Tibial artery (tissue), 4 donors: ENCODE data around the gene AGFG1.

Experiments used
- DNase-seq, 2 donors: peaks; one replicate each; pipeline ENCODE4 v3.0.0-alpha.2; 2019
- H3K27ac ChIP-seq, 2 donors: fragments of 200-600 bp; sonication (generic) in 1 of 2; 1 replicate in 1 of 2; 2 replicates in 1 of 2; pipeline ENCODE4 v1.5.1; 2018 to 2019; ENCODE audit warnings: mild to moderate bottlenecking in 1 of 2
- H3K27me3 ChIP-seq, 2 donors: fragments of 200-600 bp; sonication (generic) in 1 of 2; one replicate each; pipeline versions ENCODE4 v1.5.1 to v1.6.0; 2016 to 2019
- H3K36me3 ChIP-seq, 3 donors: fragments of 200-600 bp; sonication (generic) in 2 of 3; one replicate each; pipeline ENCODE4 v1.5.1; 2016 to 2019; ENCODE audit warnings: mild to moderate bottlenecking in 2 of 3
- H3K4me1 ChIP-seq, 4 donors: fragments of 200-600 bp; sonication (generic) in 2 of 4; 1 replicate in 3 of 4; 2 replicates in 1 of 4; pipeline ENCODE4 v1.5.1; 2016 to 2019
- H3K4me3 ChIP-seq, 2 donors: fragments of 200-600 bp; sonication (generic) in 1 of 2; 1 replicate in 1 of 2; 2 replicates in 1 of 2; pipeline ENCODE4 v1.5.1; 2018 to 2019; ENCODE audit warnings: mild to moderate bottlenecking in 2 of 2
- H3K9me3 ChIP-seq, 3 donors: fragments of 200-600 bp; sonication (generic) in 1 of 3; one replicate each; pipeline ENCODE4 v1.5.1; 2016 to 2019
- CTCF ChIP-seq, 2 experiments: fragments of 200-600 bp in 1 of 2; fragments of 450-650 bp in 1 of 2; IDR thresholded peaks; one replicate each; pipeline ENCODE4 v1.5.1; 2017 to 2019; ENCODE audit warnings: antibody characterized with exemption in 2 of 2, mild to moderate bottlenecking in 1 of 2, moderate library complexity in 1 of 2
- intact Hi-C: fragments of 100-400 bp; cut with DNase I; formaldehyde crosslinking; loops from one replicate; pipeline ENCODE4 v1.15.0; 2023; ENCODE audit warnings: low total_unique reads

AGFG1 gene

GRCh38 chr2:227499627-227500300, 27.8 kb downstream of the AGFG1 start:
- Histone ChIP-seq H3K36me3 (peaks cover 0 to 7% (median 6%) of the 10 kb centered on the region in 3 donors), H3K4me1 (peaks cover 0 to 18% (median 10%) of the 10 kb centered on the region in 4 donors), H3K9me3 (no peaks in the 10 kb centered on the region), H3K27ac (no peak overlapping the region), H3K27me3 (no peaks in the 10 kb centered on the region), H3K4me3 (no peak overlapping the region)
- intact Hi-C loops = no loop called here
- TF ChIP-seq CTCF (IDR thresholded peaks at IDR 0.05) = no peak
- DNase-seq = no peak

- no peak overlapping the region for H3K4me3 ChIP-seq
- H3K36me3 ChIP-seq = peaks cover 0 to 3% (median under 1%) of the 10 kb centered on the region in 3 donors
- intact Hi-C loops = no loop called here
- no peak for DNase-seq
- H3K4me1 ChIP-seq = peaks cover 0 to 19% (median 10%) of the 10 kb centered on the region in 4 donors
- no peak for TF ChIP-seq CTCF (IDR thresholded peaks at IDR 0.05)
- no peak overlapping the region for H3K27ac ChIP-seq
- H3K9me3 ChIP-seq = no peaks in the 10 kb centered on the region
- no peaks in the 10 kb centered on the region for H3K27me3 ChIP-seq
These were observed 28.3 kb downstream of the AGFG1 start for GRCh38 chr2:227500301-227500630.

GRCh38 chr2:227503433-227504406, 31.8 kb downstream of the AGFG1 start:
- Histone ChIP-seq H3K27ac (no peak overlapping the region), H3K4me1 (peaks cover 0 to 50% (median 20%) of the 10 kb centered on the region in 4 donors), H3K9me3 (no peaks in the 10 kb centered on the region), H3K27me3 (no peaks in the 10 kb centered on the region), H3K4me3 (no peak overlapping the region), H3K36me3 (no peaks in the 10 kb centered on the region)
- intact Hi-C loops = no loop called here
- TF ChIP-seq CTCF (IDR thresholded peaks at IDR 0.05) = no peak
- DNase-seq = peak; percentile 57 to 73

- no peak for DNase-seq
- Histone ChIP-seq H3K27ac (no peak overlapping the region), H3K4me1 (peaks cover 0 to 53% (median 20%) of the 10 kb centered on the region in 4 donors), H3K9me3 (no peaks in the 10 kb centered on the region), H3K27me3 (no peaks in the 10 kb centered on the region), H3K4me3 (no peak overlapping the region), H3K36me3 (no peaks in the 10 kb centered on the region)
- intact Hi-C loops = no loop called here
- TF ChIP-seq CTCF (IDR thresholded peaks at IDR 0.05) = no peak
These were observed 32.7 kb downstream of the AGFG1 start for GRCh38 chr2:227504700-227505099.

GRCh38 chr2:227506456-227506855, 34.5 kb downstream of the AGFG1 start:
- no peaks in the 10 kb centered on the region for H3K27me3 ChIP-seq
- intact Hi-C loops = no loop called here
- H3K9me3 ChIP-seq = no peaks in the 10 kb centered on the region
- DNase-seq = no peak
- no peak overlapping the region for H3K27ac ChIP-seq
- no peak for TF ChIP-seq CTCF (IDR thresholded peaks at IDR 0.05)
- no peaks in the 10 kb centered on the region for H3K36me3 ChIP-seq
- H3K4me1 ChIP-seq = peaks cover 0 to 71% (median 28%) of the 10 kb centered on the region in 4 donors
- no peak overlapping the region for H3K4me3 ChIP-seq
